Islet of Langerhans (tissue), 1 donor: ENCODE data around the gene NUP210L.

ENCODE experiments used
- FAIRE-seq: peaks from one replicate; lab custom pipeline; 2011; peaks lifted over from hg19 to GRCh38; lab: Jason Lieb, UNC

The NUP210L gene

DNA sequence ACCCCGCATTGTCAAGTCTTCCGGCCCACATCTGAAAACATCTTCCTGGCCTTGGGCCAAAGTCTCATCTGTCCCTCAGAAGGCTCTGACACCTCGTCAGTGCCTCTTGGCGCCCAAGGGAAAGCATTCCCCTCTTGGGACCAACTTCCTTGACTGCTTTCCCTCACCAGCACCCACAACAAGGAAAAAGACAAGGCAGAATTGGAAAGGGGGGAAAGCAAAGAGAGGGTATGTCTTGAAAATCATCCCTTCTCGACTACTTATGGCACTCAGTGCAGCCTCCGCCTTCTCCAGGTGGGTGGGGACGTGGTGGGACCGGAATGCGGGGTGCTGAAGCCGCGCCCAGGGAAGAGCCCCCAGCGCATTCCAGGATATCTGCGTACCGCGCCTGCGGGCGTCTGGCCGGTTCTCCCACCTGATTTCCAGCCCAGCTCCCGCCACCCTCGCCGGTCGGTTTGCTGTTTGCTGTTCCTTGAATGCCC lies 191.0 kb downstream of the NUP210L start:
- no peak for FAIRE-seq

DNA sequence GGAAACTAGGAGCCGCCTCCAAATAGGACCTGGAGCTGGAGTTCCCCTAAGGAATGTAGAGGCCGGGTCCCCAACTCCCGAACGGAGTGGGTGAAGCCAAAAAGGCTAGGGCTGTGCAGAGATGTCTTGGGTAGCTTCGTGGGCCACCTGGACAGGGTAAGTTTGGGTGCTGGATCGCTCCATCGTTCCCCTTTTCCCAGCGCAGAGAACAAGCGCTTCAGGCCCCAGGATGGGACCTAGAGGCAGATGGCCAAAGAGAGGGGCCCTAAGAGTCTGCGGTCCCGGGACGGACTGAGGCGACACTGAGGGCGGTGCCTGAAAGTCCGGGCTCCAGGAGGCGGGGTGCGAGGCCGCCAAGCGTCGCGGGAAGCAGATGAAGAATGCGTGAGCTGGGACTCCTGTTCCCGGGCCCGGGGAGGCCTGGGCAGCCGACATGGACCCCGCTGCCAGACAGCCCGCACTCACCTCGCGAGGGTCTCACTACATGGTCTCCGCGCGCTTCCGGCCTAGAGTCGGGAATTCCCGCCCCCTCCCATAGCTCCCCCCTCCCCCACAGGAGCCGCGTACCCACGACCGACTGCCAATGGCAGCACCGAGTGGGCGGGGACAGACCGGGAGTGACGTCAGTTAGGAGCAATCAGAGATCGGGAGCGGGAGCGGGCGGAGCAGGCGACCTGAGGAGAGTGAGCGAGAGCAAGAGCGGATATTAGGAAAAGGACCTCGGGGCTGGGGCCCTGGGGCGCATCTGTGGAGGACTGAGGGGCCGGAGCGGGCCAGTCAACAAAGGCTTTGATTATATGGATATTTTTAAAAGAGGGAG lies 191.6 kb downstream of the NUP210L start, which contains the start of gene SLC39A1:
Gene SLC39A1, minus strand, starts transcription at position 508 of the 820 bp plus-strand sequence. CDS start 822 bp downstream, outside the sequence.
- no peak for FAIRE-seq

DNA sequence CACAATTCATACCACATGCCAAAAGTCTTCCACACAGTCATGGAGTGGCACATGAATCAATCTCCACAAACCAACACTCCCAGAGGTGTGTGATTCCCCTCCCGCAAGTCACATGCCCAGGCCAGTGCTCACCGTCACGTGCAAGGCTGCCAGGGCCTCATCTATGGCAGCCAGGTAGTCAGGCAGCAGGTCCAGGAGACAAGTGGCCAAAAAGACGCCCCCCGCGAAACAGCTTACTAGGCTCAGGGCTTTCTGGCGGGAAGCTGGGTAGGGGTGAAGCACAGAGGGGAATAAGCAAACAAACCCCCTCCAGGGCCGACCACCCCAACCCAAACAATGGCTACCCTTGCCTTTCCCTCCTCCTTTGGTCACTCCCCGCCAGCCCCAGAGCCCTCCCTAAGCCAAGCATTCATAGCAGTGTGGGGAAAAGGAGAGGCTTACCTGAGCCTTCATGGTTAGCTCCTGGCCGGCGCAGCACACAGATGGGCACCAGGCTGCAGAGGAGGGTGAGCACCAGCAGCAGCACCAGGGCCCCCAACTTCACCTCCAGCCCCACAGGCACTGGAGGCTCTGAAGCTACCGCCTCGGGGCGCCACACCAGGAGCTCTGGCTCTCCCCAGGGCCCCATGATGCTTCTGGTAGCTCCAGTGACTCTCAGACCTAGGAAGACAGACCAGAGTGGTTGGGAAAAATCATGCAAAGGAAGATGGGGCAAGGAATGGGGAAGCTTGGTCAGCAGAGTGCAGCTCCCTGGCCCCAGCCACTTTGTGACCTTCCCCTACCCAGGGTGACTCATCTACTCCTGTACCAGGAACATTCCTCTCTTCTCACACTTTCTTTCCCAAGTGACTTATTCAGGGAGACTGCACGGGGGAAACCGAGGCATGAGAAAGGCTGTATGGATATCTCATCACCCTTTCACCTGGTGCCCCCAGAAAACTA lies 192.5 kb downstream of the NUP210L start:
- no peak for FAIRE-seq

DNA sequence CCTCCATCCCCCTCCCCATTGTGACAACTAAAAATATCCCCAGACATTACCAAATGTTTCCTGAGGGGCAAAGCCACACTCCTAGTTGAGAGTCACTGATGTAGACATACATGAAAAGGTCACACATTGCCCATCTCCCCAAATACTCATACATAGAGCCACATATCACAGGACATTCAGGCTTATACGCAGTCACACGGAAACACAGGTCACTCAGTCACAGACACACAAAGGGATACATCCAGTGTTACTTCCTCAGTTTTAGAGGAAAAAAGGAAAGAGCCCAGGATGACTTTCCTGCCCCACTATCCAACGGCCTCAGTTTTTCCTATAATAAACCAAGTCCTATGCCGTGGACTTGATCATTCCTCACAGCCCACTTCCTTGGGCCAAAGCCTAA lies 193.5 kb downstream of the NUP210L start:
- no peak for FAIRE-seq

DNA sequence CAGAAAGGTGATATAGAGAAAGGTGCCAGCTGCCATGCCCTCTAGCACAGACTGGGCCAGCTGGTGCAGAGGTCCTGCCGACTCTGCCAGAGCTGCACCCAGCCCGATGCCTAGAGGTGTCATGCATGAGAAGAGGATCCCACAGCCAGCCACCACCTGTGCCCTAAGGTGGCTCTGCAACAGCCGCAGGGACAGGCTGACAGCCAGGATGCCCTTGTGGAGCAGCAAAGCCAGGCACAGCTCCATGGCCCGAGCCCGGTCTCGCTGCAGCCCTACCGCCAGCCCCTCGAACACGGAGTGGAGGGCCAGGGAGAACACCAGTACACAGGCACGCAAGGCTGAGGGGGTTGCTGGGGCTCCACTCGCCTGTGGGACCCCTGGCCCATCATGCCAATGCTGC lies 194.7 kb downstream of the NUP210L start:
- no peak for FAIRE-seq

DNA sequence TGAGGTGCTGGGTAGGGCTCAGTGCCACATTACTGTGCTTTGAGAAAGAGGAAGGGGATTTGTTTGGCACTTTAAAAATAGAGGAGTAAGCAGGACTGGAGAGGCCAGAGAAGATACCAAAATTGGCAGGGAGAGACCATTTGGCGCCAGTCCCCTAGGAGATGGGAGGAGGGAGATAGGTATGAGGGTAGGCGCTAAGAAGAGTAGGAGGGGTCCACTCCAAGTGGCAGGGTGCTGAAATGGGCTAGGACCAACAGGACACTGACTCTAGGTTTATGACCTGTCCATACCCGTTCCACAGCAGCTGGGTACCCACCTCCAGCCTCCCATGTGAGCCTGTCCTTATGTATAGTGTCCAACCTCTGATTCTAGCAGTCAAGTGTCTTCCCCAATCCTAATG lies 195.4 kb downstream of the NUP210L start:
- no peak for FAIRE-seq

DNA sequence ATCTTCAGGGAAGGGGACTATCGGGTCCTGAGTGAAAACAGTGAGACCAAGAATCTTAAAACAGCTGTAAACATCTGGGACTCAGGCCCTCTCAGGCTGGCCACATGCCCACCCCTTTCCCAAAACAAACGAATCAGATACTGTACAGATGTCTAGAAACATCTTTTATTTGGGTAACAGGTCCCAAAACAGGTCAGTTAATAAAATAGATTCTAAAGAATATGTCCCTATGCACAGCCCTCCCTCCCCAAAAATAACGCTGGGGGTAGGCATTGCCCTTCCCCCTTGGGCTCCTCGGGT lies 196.0 kb downstream of the NUP210L start:
- FAIRE-seq, result no peak

DNA sequence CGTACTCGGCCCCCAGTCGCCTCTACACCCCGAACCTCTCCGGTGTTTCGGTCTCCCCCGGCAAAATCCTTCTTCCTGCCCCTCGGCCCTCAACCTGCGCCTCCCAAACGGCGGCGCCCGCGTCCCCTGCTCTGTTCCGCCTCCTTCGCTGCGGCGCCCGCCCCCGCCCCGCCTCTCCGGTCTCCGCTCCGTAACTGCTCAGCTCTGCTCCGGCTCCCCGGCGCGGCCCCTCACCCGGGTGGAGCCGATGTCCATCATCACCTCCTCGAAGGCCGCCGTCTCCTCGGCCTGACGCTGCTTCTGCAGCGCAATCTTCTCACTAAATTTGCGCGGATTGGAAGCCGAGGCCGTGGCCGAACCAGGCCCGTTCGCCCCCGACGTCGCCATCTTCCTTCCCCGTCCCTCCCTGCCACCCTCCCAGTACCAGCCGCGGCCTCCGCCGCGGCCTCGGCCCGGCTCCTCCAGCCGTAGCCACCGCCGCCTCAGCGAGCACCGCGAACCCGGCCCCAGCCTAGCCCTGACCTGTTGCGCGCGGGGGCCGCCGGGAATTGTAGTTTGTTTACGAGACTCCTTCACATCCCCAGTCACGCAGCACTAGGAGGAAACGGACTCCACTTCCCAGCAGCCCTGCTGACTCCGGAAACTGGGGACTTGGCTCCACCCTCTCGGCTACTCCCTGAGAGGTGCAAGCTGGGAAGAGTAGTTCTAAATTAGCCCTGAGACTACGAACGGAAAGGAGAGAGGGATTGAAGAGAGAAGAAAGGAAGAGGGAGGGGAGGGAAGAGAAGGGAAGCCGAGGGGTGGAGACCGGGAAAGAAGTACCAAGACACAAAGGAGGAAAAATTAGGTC lies 196.5 kb downstream of the NUP210L start, which contains the start of gene CRTC2:
Gene CRTC2, minus strand, starts transcription at position 502 of the 850 bp plus-strand sequence. Its CDS starts 115 bp downstream, at position 387.
- FAIRE-seq, result peak; percentile 91

DNA sequence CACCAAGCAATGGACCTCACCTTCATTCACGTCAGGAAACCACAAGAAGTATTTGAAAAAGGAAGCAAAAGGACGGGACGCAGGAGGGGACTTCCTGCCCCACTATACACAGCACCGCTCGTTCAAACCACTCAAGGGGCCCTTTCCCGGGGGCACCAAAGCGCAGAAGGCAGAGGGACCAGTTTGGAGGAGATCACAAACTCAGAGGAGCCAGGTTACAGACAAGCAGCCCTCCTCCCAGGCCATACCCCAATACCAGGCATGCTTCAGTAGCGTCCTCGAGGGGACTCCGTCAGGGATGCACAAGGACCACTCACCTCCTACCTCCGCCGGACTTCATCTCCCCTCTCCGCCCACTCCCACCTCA lies 197.1 kb downstream of the NUP210L start:
- no peak for FAIRE-seq

DNA sequence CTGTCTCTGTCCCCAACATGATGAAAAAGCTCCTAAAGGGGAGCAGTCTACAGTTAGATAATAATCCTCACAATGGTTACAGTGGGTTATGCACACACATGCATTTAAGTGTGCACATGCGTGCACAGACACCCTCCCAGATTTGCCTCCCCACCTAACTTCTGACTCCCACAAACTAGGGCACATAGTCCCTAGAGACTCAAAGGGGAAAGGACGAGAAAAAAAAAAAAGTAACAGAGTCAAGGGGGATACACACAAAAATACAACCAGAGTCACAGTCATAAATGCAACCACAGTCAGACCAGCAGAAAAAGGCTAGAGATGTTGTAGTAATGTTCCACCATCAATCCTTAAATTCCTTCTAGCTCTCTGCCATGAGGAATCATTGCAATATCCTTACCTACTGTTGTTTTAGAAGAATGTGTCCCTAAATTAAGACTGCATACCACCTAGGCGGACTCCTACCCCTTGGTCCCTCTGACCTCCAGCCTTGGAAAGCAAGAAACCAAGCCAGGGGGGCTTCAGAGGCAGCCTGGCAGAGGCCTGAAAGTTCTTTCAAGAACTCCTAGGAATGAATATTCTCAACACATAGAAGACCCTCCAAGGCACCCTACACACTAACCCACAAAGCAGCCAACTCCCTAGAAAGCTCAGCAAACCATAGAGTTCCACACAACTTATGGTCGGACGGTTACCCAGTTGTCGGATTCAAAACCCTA lies 197.7 kb downstream of the NUP210L start:
- FAIRE-seq, result no peak

DNA sequence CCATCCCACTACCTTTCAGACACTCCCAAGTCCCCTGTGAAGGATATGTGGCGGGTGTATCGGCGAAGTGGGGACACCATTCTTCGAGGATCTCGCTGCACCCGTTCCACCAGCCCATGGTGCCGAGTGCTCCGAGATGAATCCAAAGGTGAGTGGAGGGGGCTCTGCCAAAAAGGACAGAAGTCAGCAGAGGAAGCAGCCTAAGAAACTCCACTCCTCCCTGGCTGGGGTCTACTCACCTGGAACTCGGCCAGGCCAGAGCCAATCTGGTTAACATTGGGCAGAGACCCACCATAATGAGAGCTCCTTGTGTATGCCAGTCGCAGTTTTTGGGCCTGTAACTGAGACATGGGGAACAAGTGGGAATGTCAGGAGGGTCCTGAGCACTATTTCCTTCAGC lies 200.0 kb downstream of the NUP210L start:
- no peak for FAIRE-seq

DNA sequence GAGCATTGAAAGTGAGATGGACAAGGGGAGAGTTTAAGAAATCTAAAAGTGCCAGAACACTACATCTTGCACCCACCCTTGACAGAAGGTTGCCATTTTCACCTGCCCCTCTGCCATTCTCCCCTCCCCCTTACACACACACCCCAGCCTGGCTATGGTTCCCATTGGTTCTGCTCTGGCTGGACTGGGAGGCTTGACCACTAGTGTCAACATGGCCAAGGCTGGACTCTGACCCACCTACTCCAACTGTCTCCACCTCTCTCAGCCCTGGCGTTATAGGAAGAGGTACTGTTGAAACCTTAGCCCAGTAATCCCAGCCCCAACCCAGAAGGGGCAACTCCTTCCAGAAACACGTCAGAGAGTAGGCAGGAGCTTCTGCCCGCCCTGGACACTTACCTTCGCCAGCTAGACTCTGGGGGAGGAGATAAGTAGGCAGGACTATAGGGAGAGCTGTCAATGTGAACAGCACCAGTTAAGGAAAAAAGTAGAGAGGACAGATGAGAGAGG lies 201.0 kb downstream of the NUP210L start:
- no peak for FAIRE-seq

DNA sequence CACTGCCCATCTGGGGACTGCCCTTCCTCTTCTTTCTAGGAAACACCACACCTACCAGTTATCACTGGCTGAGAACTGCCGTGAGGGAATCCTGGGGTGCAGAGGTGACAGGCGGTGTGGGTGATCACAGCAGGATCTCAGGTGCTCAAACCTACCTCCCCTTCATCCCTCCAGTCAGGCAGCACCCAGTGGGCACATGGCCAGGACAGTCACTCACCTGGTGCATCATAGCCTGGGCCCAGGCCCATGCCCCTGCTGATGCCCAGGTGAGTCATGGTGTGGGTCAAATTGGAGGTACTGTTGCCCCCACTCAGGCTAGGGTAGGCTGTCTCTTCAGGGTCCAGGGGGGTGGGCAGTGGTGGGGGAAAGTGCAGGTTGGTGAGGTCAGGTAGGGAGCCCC lies 203.1 kb downstream of the NUP210L start:
- no peak for FAIRE-seq

DNA sequence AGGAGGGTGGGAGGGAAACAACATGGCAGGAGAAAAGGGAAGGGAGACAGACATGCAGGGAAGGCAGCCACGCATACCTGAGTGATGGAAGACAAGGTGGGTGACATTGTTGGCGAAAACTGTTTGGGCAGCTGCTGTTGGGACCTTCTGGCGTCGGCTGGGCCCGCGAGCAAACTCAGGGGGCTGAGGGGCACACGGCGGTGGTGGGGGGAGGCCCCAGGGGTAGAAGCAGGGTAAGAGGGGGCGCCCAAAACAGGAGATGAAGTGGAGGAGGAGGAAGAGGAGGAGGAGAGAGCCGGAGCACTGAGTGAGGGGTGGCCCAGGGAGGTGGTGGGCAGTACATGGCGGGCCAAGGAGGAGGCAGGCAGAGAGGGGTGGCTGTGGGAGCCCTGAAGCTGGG lies 203.7 kb downstream of the NUP210L start:
- FAIRE-seq, result no peak

DNA sequence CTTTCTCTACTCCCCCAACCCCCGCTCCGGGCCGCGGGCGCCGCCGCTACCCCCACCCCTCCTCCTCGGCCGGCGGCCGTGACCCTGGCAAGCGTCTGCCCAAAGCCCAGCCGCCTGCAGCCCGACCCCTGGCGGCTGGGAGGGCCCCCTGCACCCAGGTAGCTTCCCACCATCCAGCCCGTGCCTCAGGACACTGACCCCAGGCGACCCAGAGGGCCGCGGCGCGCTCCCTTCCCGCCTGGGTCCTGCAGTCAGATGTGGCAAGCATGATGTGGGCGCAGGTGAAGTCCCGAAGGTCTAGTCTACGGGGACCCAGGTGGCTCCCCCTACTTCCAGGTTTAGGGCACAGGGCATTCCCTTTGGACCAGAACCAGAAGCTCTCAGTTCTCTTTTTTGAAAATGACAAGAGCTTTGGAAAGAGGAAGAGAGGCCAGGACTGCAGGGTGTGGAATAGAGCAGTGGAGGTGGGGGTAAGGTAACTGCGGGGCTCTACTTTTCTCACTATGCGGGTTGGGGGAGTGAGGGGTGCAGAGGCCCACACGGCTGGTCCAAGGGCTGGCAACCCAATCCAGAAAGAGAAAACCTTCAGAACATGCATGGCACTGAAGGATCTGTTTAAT lies 208.1 kb downstream of the NUP210L start, which contains the start of gene DENND4B:
Gene DENND4B, minus strand, starts transcription at position 97 of the 620 bp plus-strand sequence. CDS start 2,344 bp downstream, outside the sequence.
- no peak for FAIRE-seq

DNA sequence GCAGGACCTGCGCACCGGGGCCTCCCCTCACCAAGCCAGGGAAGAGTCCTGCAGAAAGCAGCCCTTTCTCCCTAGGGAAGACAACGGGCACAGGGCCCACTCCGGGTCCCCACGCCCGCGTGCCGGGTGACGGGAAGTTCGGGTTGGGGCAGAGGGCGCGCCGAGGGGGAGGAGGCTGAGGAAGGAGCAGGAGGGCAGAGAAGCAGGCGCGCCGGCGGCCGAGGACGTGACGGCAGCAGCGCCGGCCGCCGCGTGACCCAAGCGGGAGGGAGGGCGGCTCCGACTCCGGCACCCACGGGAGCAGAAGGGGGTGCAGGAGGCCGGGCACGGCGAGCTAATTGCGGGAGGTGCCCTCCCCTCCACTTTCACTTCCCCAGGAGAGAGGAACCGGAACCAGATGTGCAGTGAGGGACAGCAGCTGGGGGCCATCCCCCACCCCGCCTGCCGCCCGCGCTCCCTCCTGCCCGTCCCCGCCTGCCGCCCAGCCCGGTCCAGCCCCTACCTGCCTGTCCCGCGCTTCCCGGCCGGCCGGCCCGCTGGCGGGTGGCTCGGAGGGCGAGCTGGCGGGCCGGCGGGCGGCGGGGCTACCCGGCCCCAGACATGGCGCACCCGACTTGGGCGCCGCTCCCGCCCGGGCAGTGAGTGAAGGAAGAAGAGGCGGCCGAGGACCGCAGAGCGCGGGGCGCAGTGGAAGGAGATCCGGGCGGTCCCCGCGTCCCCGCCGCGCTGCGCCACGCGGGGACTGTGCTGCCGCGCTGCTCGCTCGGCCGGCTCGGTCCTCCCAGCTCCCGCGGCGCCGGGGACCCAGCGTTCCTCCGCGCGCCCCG lies 208.9 kb downstream of the NUP210L start:
- FAIRE-seq, result no peak

DNA sequence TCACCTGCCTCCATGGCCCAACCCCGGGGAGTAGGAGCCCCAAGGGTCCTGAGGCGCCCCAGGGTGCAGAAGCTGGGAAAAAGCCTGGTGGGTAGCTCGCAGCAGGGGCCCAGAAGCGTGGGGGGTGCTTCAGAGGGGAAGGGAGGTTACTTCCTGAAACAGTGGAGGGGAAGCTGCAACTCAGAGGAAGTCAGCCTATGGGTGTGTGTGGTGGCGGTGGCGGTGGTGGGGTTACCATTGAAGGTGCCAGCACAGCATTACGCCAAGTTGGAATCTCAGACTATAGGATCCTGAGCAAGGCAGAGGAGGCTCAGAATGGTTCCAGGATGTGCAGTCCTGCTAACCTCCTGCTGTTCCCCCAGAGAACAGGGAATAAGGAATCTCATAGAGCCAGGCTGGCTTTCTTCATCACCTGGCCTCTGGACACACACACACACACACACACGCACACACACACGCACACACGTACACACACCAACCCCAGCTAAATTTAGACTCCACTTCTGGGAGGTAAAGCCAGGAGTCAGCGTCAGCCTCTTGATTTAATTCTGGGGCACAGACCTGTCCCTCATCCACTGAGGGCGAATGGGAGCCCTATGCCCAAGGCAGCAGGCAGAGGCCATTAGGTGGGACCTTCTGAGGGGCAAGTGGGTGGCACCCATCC lies 209.6 kb downstream of the NUP210L start:
- FAIRE-seq, result no peak

DNA sequence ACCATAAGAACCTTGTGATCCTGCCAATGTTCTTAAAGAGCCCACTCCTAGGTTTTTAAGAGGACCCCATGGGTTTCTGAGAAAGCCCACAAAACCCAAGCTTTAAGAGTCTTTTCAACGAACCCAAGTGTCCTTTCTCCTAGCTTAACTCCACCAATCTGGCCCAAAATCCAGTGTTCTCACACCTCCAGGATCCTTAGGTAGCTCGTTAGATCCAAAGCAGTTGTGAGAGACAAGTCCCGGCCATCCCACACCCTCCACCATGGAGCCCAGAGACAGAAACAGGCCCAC lies 210.1 kb downstream of the NUP210L start:
- FAIRE-seq, result no peak
